Activated CD8-positive, alpha-beta memory T cell treated with anti-CD3 and anti-CD28 coated beads for 24 hours (primary cell): ENCODE data around the gene RRP8.

Source experiments
- DNase-seq: peaks from one replicate; pipeline ENCODE4 v3.0.0-alpha.2; 2020

The RRP8 gene

GRCh38 chr11:6599449-6599848, 4.0 kb downstream of the RRP8 start:
- no peak for DNase-seq

DNA sequence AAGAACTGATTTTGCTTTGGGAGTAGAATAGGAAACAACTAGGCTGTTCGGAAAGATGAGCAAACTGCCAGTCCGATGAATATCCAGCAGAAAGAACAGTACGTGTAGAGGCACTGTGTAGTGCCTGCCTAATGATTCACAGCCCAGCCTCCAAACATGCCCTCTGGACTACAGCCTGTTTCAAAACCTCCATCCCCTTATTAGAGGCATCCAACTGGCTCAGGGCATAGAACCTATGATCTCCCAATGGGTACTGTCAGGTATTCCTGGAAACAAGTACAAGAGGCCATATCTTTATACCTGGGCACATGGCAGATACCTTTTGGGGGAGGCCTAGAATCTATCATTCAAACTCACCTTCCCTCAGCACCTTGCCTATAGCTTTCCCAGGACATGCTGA, 4.9 kb downstream of the RRP8 start:
- no peak for DNase-seq

DNA sequence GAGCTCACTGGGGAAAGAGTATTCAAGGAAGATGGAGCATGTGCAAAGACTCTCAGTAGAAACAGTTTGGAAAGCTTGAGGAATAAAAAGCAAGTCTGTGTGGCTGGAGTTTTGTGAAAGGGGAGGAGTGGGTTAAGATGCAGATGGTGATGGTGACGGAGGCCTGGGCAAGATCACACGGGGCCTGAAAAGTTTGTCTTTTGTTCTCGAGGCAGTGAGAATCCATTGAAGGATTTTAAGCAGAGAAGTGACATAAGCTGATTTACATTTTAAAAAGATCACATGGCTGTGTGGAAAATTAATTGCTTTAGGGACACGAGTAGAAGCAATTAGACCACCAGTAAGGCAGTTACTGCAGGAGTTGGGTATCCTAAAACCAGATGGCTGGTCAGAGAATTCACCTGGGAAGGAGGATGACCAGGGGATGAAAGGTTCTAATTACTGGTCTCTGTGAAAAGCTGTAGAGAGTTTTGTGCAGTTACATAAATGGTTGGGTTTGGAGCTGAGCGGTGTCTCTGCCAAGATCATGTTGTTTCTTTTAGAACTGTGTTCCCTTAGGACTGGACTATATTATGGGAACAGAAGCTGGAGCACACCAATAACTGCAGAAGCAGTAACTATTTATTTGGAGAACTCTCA, 7.1 kb downstream of the RRP8 start:
- DNase-seq = no peak

DNA sequence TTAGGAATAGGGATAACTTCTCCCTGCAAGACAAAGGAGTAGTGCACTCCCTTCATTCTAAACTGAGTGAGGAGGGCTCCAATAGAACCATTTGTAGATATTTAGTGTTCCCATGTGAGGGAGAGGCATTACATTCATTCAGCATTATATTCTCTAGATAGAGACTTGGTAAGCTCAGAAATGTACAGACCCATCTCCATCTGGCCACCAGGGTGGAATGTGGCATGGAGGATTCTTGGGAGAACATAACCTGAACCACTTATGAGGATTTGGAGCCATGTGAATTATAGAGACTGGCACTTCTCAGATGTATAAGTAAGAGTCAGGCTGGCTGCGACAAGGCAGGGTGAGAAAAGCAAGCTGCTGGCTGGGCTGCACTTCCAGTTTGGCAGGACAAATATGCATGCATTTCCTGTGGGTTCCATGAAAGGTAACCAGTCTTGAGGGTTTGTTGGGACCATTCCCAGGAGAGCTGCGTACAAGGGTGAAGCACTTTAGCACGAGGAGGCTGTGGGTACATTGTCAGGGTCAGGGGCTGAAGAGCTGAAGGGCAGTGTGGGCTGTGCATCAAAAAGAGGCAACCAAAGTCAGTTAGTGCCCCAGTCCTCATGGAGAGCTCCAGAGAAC, 9.2 kb downstream of the RRP8 start:
- DNase-seq = no peak

DNA sequence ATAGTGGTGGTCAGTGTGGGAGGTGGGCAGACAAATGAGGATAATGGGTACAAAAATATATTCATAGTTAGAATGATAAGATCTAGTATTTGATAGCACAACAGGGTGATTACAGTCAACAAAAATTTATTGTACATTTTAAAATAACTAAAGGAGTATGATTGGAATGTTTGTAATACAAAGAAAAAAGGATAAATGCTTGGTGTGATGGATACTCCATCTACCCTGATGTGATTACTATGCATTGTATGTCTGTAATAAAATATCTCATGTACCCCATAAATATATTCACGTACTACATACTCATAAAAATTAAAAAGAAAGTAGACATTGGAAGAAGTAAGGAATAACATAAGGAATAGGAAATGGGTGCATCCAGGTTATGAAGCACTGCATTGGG, 15.4 kb downstream of the RRP8 start:
- no peak for DNase-seq

GRCh38 chr11:6587360-6587953, 16.0 kb downstream of the RRP8 start:
- DNase-seq = no peak

DNA sequence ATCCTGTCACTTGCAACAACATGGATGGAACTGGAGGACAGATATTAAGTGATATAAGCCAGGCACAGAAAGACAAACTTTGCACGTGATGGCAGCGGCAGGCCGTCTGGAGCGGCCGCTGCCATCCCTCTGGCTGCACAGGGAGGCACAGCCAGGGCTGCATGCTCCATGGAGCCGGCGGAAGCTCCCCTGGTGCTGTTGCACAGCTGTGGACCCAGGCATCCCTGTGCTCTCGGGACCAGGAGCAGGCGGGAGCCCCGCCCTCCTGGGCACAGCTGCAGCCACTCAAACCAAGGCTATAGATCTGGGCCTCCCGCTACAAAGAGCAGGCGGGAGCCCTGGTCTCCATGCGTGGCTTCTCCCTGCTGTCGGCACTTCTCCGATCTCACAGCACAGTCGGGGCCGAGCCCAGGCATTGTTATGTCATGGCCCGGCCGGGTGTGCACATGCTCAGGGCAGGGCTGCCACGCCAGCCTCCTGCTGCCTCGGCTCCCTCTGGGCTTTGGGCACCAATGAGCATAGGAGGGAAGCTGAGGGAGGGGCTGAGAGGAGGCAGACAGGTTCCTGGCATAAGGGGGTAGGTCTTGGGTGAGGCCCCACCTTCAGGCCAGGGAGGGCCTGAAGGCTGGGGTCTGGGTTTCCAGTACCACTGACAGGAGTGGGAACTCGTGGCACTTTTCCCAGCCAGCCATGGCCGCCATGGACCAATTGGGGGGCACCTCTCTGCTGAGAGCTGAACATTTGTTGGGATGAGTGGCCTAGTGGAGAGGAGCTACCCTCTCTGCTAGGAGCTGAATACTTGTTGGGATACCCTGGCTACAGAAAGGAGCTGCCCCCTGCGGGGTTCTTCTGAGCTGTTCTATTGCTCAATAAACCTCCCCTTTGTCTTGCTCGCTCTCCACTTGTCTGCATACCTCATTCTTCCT, 16.7 kb downstream of the RRP8 start:
- no peak for DNase-seq

DNA sequence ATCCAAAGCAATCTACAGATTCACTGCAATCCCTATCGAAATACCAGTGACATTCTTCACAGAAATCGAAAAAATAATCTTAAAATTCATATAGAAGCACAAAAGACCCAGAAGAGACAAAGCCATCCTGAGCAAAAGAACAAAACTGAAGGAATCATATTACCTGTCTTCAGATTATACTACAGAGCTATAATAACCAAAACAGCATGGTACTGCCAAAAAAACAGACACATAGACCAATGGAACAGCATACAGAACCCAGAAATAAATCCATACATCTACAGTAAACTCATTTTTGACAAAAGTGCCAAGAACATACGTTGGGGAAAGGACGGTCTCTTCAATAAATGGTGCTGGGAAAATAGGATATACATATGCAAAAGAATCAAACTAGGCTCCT, 18.9 kb downstream of the RRP8 start:
- no peak for DNase-seq

DNA sequence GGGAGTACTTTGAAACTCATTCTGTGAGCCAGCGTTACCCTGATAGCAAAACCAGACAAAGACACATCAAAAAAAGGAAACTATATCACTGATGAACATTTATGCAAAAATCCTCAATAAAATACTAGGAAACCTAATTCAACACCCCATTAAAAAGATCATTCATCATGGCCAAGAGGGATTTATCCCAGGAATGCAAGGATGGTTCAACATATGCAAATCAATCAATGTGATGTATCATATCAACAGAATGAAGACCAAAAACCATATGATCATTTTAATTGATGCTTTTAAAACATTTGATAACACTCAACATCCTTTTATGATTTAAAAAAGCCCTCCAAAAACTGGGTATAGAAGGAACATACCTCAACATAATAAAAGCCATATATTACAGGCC, 19.8 kb downstream of the RRP8 start:
- no peak for DNase-seq

DNA sequence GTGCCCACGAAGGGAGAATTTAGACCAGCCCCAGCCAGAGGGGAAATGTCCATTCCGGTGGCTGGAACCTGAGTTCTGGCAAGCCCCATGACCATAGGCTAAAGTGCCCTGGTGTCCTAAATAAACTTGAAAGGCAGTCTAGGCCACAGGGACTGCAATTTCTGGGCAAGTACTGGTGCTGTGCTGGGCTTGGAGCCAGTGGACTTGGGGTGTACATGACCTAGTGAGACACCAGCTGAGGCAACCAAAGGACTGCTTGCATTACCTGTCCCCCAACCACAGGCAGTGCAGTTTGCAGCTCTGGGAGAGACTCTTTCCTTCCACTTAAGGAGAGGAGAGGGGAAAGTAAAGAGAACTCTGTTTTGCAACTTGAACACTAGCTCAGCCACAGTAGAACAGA, 23.7 kb downstream of the RRP8 start:
- no peak for DNase-seq

DNA sequence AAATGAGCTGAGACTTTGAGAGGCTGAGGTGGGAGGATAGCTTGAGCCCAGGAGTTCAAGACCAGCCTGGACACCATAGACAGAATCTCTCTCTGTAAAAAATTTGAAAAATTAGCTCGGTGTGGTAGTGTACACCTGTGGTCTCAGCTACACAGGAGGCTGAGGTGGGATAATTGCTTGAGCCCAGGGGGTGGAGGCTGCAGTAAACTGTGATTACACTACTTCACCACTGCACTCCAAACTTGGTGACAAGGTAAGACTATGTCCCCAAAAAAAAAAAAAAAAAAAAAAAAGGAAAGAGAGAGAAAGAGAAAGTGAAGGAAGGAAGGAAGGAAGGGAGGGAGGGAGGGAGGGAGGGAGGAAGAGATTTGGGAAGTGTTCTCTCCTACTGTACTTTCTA, 25.3 kb downstream of the RRP8 start:
- no peak for DNase-seq

DNA sequence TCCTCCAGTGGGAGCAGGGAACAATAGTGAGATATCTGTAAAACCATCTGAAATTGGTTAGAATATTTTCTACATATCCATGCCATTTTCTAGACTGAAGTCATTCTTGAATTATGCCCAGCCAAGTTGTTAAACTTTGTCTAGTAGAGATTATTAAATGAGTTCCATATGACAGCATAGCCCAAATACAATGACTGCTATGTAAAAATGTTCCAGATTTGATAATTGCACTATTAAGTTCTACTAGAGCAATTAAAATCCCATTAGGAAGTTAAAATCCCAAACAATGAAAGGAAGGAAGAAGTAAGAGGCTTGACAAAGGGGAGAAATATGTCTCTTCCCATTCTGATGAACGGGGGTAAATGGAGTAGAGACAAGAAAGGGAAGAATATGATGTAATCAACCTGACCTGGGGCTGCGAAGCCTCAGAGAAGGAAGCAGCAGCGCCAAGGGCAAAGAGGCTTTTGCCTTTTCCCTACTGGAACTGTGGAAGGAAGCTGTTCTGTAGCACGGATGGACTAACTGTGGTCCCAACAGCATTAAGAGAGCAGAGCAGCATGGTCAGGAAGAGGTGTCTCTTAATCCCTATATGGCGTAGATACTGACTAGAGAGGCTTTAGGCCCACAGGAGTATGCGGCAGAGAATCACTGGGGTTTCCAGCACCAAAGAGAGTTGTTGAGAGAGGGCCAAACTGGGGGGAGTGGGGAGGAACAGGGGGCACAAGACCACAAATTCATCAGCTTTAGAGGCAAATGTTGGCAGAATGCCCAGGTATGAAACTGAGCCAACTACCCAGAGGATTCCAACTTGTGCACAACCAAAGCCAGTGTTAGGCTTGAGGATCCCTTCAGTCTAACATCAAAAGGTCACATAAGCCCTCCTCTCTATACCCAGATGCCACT, 26.7 kb downstream of the RRP8 start:
- DNase-seq = no peak

DNA sequence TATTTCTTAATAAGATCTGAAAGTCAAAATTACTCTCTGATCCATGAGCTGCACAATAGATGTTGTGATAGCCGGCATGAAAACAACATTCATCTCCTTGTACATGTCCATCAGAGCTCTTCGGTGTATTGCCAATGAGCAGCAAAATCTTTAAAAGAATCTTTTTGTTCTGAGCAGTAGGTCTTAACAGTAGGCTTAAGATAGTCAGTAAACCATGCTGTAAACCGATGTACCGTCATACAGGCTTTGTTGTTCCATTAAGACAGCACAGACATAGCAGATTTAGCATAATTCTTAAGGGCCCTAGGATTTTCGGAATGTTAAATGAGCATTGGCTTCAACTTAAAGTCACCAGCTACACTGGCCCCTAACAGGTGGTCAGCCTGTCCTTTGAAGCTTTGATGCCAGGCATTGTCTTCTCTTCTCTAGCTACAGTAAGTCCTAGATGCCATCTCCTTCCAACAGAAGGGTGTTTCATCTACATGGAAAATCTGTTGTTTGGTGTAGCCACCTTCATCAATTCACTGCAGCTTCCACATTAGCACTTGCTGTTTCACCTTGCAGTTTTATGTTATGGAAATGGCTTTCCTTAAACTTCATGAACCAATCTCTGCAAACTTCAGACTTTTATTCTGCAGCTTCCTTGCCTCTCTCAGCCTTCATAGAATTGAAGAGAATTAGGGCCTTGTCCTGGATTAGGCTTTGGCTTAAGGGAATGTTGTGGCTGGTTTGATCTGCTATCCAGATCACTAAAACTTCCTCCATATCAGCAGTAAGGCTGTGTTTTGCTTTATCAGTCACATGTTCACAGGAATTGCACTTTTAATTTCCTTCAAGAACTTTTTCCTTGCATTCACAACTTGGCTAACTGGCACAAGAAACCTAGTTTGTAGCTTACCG, 28.4 kb downstream of the RRP8 start:
- DNase-seq = no peak

DNA sequence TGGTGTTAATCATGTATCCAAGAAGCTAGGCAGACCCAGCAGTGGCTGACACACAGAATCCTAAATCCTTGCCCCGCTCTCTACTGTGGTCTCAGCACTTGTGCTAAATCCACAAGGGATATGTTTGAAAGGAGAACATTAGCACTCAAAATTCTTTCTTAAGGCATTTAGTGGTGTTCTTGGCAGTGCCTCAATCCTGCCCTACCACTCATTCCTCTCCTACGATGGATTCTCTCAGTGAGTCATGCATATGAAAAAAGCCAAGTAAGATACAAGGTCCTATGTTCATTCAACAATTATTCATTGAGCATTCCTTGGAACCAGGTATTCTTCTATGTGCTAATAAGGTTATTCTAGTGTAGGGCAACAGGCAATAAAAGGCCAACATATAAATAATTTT, 31.2 kb downstream of the RRP8 start:
- no peak for DNase-seq

GRCh38 chr11:6571434-6572008, 31.9 kb downstream of the RRP8 start:
- DNase-seq = no peak

GRCh38 chr11:6570691-6571427, 32.6 kb downstream of the RRP8 start:
- no peak for DNase-seq

DNA sequence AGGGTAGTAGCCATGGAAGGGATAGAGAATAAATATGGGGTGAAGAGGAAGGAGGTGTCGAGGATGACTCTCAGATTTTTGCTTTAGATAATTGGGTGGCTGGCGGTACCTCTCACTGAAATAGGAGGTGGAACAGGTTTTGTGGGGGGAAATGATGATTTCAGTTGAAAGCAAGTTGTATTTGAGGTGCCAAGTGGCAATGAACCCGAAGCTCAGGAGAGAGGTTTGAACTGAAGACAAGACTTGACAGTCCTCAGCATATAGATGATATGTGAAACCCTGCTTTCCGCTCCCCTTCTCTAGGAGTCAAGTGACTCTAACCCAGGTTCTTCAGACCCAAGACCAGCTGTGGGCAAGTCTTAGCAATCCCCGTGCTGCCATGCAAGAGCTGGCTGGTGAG, 33.7 kb downstream of the RRP8 start:
- DNase-seq = no peak

- DNase-seq = no peak
These were observed 35.1 kb downstream of the RRP8 start for GRCh38 chr11:6568191-6568918.

- DNase-seq = peak; percentile 50
These were observed 36.1 kb downstream of the RRP8 start for GRCh38 chr11:6567371-6567745.
